Stimulated activated CD4-positive, alpha-beta T cell treated with anti-CD3 and anti-CD28 coated beads, Interleukin-15, amount 100 ng/mL, for 24 hours (primary cell): ENCODE results near the gene CCDC146.
A peak's percentile ranks its signal among the peaks of the same experiment; 100 is the strongest.
"Not testable (repeated sequence)": the region's sequence is repeated elsewhere in the genome, so short reads cannot be mapped to it uniquely, and the experiment has no call there.

Experiments used
- DNase-seq: peaks from one replicate; pipeline ENCODE4 v3.0.0-alpha.2; 2020

CCDC146 gene

DNA sequence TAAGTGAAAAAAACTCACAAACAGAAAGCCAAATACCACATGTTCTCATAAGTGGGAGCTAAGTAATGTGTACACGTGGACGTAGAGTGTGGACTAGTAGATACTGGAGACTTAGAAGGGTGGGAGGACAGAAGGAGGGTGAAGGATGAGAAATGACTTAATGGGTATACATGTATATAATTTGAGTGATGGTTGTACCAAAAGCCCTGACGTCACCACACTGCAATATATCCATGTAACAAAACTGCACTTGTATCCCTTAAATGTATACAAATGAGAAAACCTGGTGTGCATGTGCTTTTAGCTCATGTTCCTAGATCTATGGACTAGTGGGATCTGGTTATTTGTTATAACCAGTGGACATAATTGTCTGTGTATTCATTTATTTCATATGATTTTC lies 125.7 kb downstream of the CCDC146 start:
- no peak for DNase-seq

DNA sequence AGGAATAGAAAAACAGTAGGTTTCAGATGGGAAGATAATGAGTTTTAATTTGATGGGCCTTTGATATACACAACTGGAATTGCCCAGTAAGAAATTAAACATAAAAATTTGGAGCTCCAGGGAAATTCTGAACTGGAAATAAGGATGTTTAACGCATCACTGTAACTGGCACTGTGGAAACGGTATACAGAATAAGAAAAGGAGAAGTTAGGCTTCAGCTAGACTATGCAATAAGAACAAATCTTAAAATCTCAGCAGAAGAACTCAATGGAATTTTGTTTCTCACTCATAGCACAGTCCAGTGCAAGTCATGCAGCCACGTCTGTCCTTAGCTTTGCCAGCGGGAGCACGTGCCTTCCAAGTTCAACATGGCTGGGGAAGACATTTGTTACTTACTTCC lies 130.1 kb downstream of the CCDC146 start:
- no peak for DNase-seq

DNA sequence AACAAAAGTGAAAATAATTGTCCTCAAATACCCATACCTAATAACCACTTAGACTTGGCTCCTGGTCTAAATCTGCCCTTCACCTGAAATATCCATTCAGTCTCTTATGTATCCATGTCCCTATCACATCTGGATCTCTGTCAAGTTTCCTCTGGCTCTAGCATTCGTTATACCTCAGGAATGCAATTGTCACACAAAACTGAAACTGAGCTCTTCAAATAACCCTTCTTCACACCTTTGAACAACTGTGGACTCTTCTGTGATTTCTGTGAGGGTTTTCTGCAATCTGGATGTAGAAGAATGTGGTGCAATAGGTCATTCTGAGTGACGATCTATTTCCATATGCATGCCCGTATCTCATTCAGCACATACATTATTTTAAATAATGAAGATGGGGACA lies 130.7 kb downstream of the CCDC146 start:
- no peak for DNase-seq

DNA sequence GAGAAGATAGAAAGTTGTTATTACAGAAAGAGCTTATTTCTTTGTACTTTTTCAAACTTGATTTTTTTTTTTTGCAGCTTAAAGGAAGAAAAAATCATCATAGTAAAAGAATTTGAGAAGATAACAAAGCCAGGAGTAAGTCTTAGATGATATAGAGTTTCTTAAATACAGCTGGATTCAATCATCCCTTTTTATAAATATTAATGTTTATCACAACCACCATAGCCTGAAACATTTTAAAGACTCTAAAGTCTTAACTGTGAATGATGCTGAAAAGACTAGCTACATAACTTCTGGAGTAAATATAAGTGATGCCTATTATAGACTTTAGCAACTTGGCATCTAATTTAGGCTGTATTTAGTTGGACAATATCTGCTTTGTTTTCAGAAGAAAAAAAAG lies 132.0 kb downstream of the CCDC146 start:
- DNase-seq: no peak

DNA sequence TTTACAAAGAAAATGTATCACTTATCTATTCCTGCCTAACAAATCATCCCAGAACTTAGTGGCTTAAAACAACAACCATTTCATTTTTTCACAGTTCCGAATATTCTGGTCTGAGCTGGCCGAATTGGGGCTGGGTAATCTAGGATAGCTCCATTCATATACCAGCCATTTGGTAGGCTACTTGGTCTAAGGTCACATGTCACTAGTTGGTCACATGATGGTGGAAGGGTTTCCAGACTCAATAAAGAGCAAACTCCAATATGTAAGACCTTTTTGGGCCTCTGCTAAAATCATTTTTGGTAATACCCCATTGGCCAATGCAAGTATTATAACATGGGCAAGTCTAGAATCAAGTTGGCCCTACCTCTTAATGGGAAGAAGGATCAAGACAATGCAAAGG lies 132.5 kb downstream of the CCDC146 start:
- no peak for DNase-seq

DNA sequence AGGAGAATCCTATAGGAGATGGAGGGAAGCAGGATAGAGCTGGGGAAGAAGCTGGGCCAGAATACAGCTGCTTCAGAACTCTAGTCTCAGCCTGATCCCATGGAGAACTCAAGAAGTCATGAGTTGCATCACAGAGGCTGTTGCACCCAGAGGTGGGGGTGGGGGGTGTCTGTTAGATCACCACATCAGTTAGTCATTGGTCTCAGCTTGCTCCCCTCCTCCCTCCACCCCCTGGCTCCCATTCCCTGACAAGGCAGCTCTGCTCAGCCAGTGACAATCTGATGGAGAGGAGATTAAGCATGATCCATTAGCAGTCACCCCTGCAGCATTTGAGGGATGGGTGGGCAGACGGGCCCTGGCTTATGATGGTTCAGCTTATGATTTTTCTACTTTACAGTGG lies 135.6 kb downstream of the CCDC146 start:
- DNase-seq: no peak

DNA sequence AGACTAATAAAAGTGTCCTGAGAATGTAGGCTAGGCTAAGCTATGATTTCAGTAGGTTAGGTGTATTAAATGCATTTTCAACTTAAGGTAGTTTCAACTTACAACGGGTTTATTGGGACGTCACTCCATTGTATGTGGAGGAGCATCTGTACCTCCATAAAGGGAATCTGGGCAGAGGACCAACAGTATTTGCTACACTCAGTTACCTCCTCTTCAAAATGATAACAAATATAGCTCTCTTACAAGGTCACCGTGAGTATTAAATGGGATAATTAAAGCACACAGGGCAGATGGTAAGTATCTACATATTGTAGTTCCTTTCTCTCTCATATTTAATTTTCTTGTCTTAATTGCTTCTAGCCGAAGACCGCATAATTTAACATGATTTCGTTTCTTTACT lies 136.2 kb downstream of the CCDC146 start:
- no peak for DNase-seq

DNA sequence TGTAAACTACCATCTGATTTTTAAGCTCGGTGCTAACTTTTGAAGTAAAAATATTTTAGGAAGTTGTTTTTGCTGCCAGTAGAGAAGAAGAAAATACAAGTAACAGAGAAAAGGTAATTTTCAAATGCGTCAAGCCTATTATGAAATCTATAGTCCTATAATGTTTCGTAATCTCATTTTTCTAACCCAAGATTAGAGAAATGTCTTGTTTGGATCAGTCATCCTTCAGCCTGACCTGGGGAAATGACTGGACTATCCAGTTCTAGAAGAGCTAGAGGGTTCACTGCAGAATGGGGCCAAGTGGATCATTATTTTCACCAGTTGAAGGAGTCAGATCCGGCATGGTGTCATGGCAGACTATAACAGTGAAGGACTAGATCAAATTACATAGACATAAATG lies 139.9 kb downstream of the CCDC146 start:
- no peak for DNase-seq

DNA sequence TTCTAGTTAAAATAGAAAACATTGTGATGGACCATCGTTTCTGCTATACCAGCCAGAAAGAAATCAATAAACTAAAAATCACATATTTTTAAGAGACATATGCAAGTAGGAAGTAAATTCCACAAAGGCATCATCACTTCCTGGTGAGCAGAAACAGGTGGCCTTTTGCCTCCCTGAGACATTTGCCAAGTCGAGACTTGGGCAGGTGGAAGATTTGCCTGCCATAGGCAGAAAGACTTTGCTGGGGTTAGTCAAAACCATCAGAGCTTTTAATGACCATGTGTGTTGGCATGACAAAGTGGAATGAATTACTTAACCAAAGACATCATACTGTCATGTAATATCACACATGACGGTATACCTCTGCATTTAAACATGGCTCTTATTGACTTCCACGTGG lies 143.3 kb downstream of the CCDC146 start:
- DNase-seq: no peak

DNA sequence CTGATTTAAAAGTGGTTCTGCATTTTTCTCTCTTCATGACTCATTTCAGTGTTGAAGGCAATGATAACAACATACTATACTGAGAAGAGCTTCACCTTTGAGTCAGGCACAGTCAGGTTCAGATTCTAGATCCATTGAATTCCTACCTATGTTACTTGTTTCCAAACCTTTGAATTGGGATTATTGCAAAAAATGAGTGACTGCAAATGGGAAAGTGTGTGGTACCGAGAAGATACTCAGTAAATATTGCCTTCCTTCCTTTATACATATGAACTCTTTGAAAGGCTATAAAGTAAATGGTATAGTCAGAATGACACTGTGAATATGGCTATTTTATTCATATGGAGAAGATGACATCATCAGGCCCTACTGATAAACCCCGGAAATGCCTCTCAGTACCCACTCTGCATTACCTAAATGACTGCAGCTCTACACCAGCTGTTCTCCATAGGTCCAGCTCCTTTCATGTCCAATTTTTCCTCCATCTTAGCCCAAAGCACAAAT lies 143.9 kb downstream of the CCDC146 start:
- peak; percentile 11 for DNase-seq

DNA sequence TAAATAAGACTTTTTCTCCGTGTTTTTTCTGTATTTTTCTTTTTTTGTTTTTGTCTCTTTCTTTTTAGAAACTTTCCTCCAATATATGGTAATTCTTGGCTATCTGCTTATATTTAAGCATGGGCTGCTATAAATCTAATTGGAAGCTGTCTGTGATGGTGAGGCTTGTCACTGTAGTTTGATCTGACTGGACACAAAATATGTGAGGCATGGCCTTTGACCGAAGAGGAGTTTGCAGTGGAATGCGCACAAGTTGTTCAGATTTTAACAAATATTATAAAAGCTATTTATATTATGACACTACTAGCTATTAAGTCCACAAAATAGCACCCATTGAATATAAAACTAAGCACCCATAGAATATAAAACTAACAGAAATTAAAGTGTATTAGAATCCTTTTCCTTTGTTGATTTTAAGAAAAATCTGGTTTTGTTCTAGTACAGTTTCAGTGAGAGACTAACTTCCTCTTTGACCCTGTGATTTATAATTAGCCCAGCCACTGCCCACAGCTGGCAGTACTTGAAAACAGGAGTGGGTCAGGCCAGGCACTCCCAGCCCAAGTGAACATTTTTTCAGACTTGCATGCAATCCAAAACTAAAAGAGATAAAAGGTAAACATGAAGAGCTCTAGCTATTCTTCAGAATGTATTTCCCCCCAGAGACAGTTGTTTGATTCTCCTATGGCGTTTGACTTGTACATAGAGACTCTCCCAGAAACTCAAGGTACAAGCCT lies 147.1 kb downstream of the CCDC146 start:
- no peak for DNase-seq

DNA sequence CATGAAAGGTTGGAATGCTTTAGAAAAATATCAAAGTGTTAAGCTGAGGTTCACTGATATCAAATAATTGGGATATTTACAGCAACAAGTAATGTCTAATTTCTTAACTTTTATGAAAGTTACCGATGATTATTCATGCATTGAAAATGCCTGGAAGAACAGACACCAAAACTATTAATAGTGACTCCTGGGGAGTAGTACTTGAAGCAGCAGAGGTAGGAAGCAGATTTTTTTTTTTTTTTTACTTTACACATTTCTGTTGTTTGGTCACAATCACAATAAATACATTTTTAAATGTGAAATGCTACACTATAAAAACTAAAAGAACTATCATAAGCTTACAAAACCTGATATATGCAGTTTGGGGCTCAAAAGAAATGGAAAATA lies 147.7 kb downstream of the CCDC146 start:
- DNase-seq: no peak

DNA sequence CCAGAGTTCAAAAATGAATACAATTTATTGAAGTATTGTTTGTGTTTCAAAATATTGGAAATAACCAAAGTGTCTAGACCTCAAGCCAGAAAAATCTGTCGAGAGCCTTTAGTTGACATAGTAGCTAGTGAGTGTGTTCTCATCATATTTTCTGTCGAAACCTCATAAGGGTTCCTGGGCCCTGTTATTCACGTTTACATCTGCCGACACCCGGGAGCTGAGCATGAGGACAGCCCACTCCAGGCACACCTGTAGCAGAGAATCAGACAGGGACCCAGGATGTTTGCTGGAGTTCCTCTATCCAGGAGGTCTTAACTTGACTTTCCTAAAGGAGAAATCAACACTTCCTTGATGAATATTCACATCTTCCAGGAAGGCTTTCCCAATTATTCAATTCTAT lies 149.4 kb downstream of the CCDC146 start:
- DNase-seq: no peak

DNA sequence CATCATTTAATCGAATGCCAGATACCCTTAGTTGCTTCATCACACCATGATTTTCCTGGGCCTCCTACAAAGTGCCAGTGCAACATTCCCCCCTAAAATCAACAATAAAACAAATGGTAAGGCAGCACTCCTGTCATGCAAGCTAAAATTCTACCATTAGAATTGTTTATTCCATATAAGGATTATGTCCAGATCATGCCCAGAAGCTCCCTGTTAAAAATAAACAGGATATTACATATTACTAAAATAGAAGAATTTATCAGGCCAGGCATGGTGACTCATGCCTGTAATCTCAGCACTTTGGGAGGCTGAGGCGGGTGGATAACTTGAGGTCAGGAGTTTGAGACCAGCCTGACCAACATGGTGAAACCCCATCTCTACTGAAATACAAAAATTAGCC lies 153.2 kb downstream of the CCDC146 start:
- DNase-seq: not testable (repeated sequence)

DNA sequence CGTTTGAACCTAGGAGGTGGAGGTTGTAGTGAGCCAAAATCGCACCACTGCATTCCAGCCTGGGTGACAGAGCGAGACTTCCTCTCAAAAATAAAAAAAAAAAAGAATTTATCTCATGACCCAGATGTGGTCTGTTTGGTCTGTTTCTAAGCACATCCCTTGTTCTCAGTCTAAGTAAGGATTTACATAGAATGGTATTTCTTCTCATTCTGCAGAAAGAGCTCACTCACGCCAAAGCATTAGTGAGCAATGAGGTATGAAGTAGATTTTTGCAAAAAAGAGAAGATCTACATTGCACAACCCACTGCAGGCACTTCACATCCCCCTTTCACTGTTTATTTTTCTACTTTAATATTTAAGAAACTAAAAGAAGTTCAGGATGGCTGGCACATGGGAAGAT lies 153.7 kb downstream of the CCDC146 start:
- no peak for DNase-seq

DNA sequence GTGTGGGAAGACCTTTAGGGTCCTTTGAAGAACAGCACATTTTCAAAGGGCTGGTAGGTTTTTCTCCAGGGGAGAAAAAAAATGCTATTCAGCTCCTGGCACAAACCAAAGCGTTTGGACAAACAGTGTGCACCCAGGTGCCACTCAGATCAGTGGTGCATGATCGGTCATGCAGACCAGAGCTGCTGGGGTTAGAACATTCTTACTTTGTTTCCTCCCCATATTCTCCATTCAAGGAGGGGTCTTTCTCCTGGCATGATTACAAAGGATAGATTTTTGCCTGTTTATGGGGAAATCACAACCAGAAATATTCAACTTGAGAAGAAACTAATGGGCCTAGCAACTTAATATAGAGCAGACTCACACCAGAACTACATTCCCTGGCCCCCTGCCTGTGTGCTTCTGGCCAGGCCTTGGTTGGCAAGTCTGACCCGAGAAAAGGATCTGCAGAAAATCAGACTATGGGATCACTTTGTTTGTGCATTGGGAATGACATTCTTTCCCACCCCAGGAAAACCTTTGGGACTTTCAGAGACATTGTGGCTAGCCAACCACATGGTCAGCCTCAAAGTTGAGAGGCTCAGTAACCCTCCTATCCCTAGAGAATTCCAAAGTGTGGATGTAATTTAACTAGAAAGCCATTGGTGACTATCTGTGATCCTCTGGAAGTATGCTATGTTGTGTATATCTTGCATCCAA lies 159.5 kb downstream of the CCDC146 start:
- no peak for DNase-seq

DNA sequence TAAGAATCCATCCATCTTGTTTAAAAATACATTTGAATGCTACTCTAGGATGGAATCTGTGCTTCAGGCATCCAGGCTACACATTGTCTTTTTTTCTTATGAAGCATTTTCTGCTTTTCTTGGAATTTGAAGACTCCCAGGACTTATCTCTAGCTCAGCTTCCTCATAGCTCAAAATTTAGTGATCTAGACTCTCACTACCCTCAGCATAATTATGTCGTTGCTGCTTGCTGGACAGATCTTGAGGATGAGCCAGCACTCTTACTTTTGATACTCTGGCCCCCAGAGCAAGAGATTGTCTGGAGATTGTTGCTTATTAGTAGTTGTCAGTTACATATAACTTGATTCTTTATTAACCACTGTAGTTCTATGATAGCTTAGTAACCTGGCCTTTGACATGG lies 160.5 kb downstream of the CCDC146 start:
- DNase-seq: no peak

DNA sequence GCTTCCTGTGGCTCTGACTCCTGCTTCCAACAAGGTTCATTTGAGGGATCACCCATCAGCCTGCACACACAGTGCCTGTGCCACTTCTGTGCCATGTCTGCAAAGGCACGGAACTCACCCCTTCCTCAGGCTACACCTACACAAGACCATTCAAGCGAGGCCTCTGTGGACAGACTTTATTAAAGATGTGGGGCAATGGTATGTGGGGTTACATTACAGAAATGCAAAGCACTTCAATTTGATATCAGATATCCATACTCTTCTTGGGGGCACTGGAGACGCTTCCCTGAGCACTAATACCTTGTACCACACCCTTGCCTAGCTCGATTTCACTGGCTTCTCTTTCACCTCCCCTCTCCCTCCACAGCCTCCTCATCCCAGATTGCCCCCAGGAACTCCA lies 161.6 kb downstream of the CCDC146 start:
- no peak for DNase-seq

DNA sequence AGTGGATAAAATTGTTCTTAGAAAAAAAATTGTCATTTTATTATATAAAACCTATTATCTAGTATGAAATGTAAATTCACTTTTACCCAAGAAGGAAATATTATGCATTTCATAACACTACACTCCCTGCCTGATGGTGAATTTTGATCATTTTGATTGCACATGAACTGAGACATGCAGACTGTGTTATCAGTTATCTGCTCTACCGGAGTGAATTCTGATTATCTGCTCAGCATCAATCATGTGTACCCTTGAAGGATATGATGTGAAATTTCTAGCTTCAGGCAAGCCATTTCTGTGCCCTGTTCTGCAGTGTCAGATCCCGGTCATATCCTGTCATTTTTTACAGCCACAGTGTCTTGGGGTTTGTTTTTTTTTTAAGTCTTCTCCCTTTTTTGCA lies 162.2 kb downstream of the CCDC146 start:
- DNase-seq: no peak

DNA sequence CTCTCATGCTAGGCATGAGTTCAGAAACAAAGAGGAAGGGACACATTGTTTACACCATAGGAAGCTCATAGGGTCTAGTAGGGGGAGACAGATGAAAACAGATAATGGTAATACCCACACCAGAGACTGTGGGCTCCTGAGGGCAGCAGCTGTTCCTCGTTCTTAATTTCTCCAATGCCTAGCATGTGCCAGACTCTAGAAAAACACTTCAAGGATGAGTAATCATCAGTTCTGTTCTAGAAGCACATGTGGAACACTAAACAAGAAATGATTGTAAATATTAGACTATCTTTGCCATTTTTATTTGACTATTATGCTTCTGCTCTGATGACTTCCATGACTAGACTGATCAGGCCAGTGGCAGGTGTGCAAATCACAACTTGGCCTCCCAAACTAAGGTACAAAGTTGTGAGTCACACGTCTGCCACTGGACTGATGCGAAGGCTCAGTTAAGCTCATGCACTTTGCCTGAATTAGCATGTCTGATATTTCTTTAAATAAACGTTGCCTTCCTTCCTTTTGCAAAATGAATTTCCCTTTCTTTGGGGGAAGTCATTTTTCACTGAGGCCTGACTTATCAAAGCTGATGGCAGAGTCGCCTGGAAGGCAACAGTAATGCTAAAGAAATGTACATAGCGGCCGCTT lies 166.4 kb downstream of the CCDC146 start:
- no peak for DNase-seq

DNA sequence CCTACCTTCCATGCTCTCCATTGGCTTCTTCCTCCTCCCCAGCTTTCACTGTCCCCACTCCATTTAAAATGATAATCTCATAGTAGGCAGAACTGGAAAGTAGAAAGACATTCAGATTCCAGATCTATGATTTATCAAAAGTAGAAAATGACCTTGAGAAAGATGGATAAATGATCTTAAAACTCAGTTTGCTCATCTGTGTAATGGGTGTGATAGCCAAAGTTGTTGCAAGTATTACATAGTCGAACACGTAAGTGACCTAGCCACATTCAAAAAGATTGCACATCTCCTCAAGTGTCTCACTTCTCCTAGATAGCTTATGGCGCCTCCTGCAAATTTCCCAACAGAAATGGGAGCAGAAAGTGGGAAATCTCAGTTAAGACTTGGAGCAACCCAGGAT lies 167.0 kb downstream of the CCDC146 start:
- DNase-seq: no peak

DNA sequence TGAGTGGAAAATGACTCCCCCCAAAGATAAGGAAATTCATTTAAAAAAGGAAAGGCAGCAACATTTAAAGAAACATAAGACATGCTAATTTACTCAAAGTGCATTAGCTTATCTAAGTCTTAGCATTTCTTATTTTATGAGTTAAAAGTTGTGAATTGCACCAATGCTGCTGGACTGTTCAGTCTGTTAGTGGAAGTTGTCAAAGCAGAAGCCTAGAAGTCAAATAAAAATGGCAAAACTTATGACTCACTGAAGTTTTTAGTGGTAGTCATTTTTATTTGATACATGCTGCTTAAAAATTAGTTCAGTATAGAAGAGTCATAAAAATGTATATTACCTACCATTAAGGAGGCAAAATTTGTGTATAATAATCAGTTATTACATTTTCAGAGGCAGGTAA lies 168.0 kb downstream of the CCDC146 start:
- no peak for DNase-seq

DNA sequence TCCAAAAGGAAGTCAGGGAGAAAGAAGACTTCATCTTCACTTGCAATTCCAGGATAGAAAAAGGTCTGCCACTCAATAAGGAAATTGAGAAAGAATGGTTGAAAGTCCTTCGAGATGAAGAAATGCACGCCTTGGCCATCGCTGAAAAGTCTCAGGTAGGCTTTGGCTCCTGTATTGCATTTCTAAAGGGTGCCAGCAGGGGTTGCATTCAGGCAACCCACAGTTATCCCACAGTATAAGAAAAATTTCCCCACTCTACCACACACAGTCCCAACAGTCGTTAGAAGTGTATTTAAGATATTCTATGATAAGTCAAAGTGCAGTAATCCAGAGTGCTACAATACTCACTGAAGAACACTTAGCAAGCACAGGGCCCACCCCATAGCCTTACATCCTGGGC lies 170.6 kb downstream of the CCDC146 start:
- no peak for DNase-seq

DNA sequence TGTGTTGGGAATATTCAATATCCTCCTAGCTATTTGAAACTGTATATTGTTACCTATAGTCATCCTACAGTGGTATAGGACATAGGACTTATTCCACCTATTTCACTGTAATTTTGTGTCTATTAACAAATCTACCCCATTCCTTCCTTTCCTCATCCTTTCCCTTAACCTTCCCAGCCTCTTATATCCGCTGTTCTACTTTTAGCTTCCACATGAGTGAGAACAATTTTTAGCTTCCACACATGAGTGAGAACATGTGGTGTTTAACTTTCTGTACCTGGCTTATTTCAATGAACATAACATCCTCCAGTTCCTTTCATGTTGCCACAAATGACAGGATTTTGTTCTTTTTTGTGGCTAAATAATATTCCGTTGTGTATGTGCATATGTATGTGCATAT lies 173.1 kb downstream of the CCDC146 start:
- no peak for DNase-seq
